Measurements from ENCODE around the gene IL17RE. TPM values are rescaled to one million over a fixed set of nuclear protein-coding genes. Genes with fewer than 3 reads are reported as not detected.

The IL17RE gene
- total and polyA plus RNA-seq, 2 donors (not counting 3 experiments of a cell fraction or from before 2014, with no cell fraction given): 1.2 to 1.3 TPM

GRCh38 chr3:9887480-9887879, 15.2 kb upstream of the IL17RE start:
- Histone ChIP-seq H3K27ac (ENCODE audit: insufficient read depth, low read depth, low read length) (no peak overlapping the region), H3K9me1 (replicated peaks; ENCODE audit: control insufficient read depth, extremely low read depth, insufficient read depth, low read length) (no peaks in the 10 kb centered on the region), H3K9me3 (replicated peaks; ENCODE audit: control insufficient read depth, insufficient read depth, low read length) (no peaks in the 10 kb centered on the region), H3K4me3 (replicated peaks in 1 of 3; ENCODE audit: insufficient read depth in 1 of 3, low read depth in 1 of 3, low read length in 3 of 3) (no peak overlapping the region), H3K36me3 (ENCODE audit: control insufficient read depth in 2 of 2, extremely low read depth in 1 of 2, insufficient read depth in 2 of 2, low read length in 2 of 2) (peaks cover 0 to under 1% of the 10 kb centered on the region in 2 experiments), H3K79me2 (ENCODE audit: control insufficient read depth, insufficient read depth, low read length) (peaks cover 21% of the 10 kb centered on the region), H4K20me1 (replicated peaks; ENCODE audit: control insufficient read depth, extremely low read depth, insufficient read depth, low read length) (no peaks in the 10 kb centered on the region), H3K4me2 (ENCODE audit: insufficient read depth, low read length) (no peak overlapping the region), H3K9ac (replicated peaks; ENCODE audit: extremely low read depth, insufficient read depth, low read length) (no peak overlapping the region), H3K27me3 (ENCODE audit: control insufficient read depth in 2 of 2, insufficient read depth in 2 of 2, low read length in 2 of 2) (no peaks in the 10 kb centered on the region), H2AFZ (ENCODE audit: low read depth, low read length) (no peak overlapping the region), H3K4me1 (ENCODE audit: control insufficient read depth, extremely low read depth, insufficient read depth, low read length) (peaks cover 15% of the 10 kb centered on the region)
- dilution Hi-C loops (cut with MboI; ENCODE audit: extremely low pct_ligation_motif_present, low sequenced_read_pairs): no loop called here
- ChIA-PET POLR2A (no interaction called here), CTCF (no interaction called here)
- FAIRE-seq: no peak
- intact Hi-C loops (cut with micrococcal nuclease): no loop called here
- TF ChIP-seq JUN (IDR thresholded peaks at IDR 0.05; ENCODE audit: borderline replicate concordance, insufficient read depth, insufficient read length, low read depth) (no peak), GATA2 (IDR thresholded peaks at IDR 0.05; ENCODE audit: insufficient read depth, insufficient read length, low read depth, low read length) (no peak), POLR2A (IDR thresholded peaks at IDR 0.05; ENCODE audit: low read depth, low read length) (no peak), MAX (IDR thresholded peaks at IDR 0.05; ENCODE audit: insufficient read depth, insufficient read length) (no peak), CTCF (IDR thresholded peaks at IDR 0.05; ENCODE audit: extremely low read depth in 1 of 2, insufficient read depth in 1 of 2, low read depth in 1 of 2, low read length in 2 of 2) (no peak), FOS (IDR thresholded peaks at IDR 0.05; ENCODE audit: borderline replicate concordance, insufficient read depth, low read length) (no peak), EZH2 (IDR thresholded peaks at IDR 0.05; ENCODE audit: borderline replicate concordance, low read depth, low read length, severe bottlenecking) (no peak), MYC (IDR thresholded peaks at IDR 0.05; ENCODE audit: low read depth, low read length) (no peak), POLR2AphosphoS5 (IDR thresholded peaks at IDR 0.05; ENCODE audit: insufficient read depth, low read depth, low read length) (no peak)
- BruUV-seq (replicated peaks): no TSS peak
- no peak for DNase-seq (ENCODE audit: low read depth, low spot score)
